22Rv1 (cell line): ENCODE data around the gene RABL3.

ENCODE experiments used
- H3K27ac ChIP-seq: fragments of 450-650 bp; 2 replicates; pipeline ENCODE4 v1.5.1; 2017
- ZFX ChIP-seq: fragments of 450-650 bp; IDR thresholded peaks from 2 replicates; pipeline ENCODE4 v1.6.1; 2017; ENCODE audit warnings: antibody characterized with exemption, borderline replicate concordance
- TF ChIP-seq, protein P1 (sequence below): fragments of 450-650 bp; IDR thresholded peaks from 2 replicates; pipeline ENCODE4 v1.5.1; 2017; ENCODE audit warnings: mild to moderate bottlenecking

The RABL3 gene

DNA sequence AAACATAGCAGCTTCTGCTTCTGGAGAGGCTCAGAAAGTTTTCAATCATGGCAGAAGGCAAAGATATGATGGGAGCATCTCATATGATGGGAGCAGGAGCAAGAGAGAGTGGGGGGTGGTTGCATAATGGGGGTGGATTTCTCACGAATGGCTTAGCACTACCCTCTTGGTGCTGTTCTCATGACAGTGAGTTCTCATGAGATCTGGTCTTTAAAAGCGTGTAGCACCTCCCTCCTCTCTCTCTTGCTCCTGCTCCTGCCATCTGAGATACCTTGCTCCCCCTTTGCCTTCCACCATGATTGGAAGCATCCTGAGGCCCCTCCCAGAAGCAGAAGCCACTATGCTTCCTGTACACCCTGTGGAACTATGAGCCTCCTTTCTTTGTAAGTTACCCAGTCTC, 82.5 kb downstream of the RABL3 start:
- peak overlapping the region; percentile 88; the same call in 1 of the 2 replicates for H3K27ac ChIP-seq
- TF ChIP-seq, protein P1, sequence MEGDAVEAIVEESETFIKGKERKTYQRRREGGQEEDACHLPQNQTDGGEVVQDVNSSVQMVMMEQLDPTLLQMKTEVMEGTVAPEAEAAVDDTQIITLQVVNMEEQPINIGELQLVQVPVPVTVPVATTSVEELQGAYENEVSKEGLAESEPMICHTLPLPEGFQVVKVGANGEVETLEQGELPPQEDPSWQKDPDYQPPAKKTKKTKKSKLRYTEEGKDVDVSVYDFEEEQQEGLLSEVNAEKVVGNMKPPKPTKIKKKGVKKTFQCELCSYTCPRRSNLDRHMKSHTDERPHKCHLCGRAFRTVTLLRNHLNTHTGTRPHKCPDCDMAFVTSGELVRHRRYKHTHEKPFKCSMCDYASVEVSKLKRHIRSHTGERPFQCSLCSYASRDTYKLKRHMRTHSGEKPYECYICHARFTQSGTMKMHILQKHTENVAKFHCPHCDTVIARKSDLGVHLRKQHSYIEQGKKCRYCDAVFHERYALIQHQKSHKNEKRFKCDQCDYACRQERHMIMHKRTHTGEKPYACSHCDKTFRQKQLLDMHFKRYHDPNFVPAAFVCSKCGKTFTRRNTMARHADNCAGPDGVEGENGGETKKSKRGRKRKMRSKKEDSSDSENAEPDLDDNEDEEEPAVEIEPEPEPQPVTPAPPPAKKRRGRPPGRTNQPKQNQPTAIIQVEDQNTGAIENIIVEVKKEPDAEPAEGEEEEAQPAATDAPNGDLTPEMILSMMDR: no peak
- no peak for TF ChIP-seq ZFX

DNA sequence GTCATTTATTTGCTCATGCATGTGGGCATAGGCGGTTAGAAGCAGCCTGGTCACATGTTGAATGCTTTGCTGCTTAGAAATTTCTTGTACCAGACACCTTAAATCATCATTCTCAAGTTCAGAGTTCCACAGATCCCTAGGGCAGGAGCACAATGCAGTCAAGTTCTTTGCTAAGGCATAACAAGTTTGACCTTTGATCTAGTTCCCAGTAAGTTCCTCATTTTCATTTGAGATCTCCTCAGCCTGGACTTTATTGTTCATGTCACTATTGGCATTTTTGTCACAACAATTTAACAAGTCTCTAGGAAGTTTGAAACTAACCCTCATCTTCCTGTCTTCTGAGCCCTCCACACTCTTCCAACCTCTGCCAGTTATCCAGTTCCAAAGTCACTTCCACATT, 83.0 kb downstream of the RABL3 start:
- no peak for TF ChIP-seq ZFX
- TF ChIP-seq, protein P1: no peak

DNA sequence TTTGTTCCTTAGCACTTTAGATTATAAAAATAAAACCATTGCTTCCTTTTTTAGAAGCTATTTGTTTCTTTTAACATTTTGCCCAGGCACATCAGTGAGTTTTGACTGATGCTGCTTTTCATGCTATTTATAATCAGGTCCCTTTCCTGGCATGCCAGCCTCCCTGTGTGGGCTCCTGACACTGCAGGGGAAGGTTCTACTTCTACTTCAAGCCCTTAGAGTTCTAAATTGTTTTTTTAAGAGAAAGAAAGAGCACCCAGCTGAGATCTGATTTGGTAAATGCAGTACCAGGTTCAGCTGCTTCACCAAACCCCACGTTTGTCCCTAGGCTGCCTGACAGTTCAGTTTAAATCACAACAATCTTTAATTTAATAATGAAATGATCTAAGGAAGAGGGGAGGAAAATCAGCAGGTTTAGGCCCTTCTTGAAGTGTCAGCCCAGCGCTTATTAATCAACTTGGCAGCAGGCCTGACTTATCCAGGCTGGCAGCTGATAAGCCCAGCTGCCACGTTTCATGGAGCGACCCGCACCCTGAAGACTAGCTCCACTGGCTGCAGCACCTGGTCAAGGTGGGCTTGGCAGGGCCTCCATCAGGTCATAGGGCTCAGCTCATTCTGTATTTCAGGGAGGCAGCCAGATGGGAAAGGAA, 89.3 kb downstream of the RABL3 start:
- H3K27ac ChIP-seq: no peak overlapping the region
- TF ChIP-seq, protein P1: no peak
- no peak for TF ChIP-seq ZFX

More for the DNA sequence above, 83.0 kb downstream of the RABL3 start:
- H3K27ac ChIP-seq: no peak overlapping the region

DNA sequence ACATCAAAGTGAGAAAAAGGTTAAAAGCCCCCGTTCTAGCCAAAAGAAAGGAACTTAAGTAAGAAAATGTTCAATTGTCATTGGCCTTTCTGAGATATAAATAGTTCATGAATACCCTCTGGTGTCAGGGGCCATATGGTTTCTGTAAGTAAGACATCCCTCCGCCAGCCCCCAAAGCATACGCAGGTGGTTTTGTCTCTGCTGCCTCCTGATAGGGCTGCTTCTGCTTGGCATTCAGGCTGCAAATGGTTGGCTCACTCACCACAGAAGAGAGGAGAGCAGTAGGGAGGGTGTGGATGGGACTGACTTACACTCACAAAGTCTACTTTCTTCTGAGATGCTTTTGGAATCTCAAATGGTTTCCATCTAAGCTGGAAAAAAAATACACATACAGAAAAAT, 90.0 kb downstream of the RABL3 start:
- TF ChIP-seq, protein P1: no peak
- no peak for TF ChIP-seq ZFX
- H3K27ac ChIP-seq: no peak overlapping the region

DNA sequence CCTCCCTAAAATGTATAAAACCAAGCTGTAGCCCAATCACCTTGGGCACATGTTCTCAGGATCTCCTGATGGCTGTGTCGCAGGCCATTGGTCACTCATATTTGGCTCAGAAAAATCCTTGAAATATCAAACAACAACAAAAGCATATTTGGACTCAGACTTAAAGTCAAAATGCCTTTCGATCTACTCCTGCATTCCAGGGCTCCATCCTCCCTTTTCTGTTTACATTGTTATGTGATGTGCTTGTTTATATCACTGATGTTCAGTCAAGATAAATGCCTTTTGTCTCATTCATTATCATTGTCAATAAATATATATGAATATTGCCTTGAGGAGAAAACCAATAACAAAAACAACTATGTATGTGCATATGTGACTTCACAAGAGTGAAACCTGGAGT, 92.0 kb downstream of the RABL3 start:
- no peak for TF ChIP-seq ZFX
- TF ChIP-seq, protein P1: no peak
- H3K27ac ChIP-seq: peak overlapping the region; percentile 21; the same call in 1 of the 2 replicates

DNA sequence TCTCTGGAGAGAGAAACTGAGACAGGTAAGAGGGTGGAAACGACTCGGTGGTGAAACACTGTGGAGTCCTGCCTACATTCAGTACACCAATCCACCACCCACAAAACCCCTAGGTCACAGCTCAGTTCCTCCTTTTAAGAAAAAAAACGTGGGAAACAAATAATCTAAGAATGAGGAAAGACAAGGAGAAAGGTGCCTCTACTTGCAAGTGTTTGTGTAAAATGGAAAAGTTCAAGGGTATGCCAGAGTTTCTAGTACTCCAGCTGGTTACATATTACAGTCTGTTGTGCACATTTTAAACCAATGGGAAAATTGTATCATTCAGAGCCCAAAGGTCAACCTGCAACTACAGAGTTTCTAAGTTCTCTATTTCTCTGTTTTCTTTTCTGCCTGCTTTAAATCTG, 92.5 kb downstream of the RABL3 start:
- TF ChIP-seq, protein P1: no peak
- no peak for TF ChIP-seq ZFX
- peak overlapping the region; percentile 21; the same call in 1 of the 2 replicates for H3K27ac ChIP-seq

DNA sequence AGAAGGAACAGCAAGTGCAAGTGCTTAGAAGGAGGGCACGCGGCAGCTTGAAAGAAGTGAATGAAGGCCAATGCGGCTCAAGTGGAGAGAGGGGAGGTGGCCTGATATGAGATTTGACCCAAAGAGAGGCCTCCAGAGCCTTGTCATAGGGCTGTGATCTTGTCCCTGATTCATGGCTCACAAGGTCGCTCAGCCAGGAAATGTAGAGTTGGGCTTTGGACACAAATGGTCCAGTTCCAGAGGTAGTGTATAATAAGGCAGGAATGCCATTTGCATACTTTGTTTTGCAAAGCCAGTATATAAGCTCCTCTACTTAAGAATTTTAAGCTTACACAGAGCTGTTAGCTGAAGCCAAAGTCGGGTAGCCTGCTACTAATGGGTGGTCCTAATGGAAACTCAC, 94.0 kb downstream of the RABL3 start:
- no peak for TF ChIP-seq ZFX
- TF ChIP-seq, protein P1: no peak
- no peak overlapping the region for H3K27ac ChIP-seq
